ENCODE results near the gene DOCK6.

- TF ChIP-seq POLR2A (IDR thresholded peaks at IDR 0.05; ENCODE audit: low read length) (no peak), GATA1 (IDR thresholded peaks at IDR 0.05; ENCODE audit: low read depth, low read length) (no peak)
Measured at GRCh38 chr19:11200015-11200574, 62.2 kb downstream of the DOCK6 start.

All from erythroblast (primary cell).